PC-9 (cell line): ENCODE data around the gene RALGAPA2. TPM values are rescaled to one million over a fixed set of nuclear protein-coding genes. Genes with fewer than 3 reads are reported as not detected.
A peak's percentile ranks its signal among the peaks of the same experiment; 100 is the strongest.

Experiments
- BruUV-seq: library from RNA; stranded (reverse); fragments of 400-500 nt; replicated peaks from 2 replicates; lab custom pipeline; 2021; lab: Mats Ljungman, UMichigan
- CTCF ChIA-PET: fragments of 300-600 bp; sonication (Branson Sonifier 250); formaldehyde crosslinking; loops from one replicate; lab custom pipeline; 2022; ENCODE audit warnings: antibody characterized with exemption; lab: Charles Lee
- POLR2A ChIA-PET: fragments of 300-600 bp; sonication (Branson Sonifier 250); formaldehyde crosslinking; loops from one replicate; lab custom pipeline; 2022; ENCODE audit warnings: antibody characterized with exemption; ENCODE audit not compliant: unreplicated experiment; lab: Charles Lee
- DNase-seq, 2 experiments: peaks; one replicate each; pipeline versions ENCODE4 v3.0.0 to v3.0.0-alpha.2; 2015 to 2022; ENCODE audit warnings: mixed read lengths in 1 of 2
- H2AFZ ChIP-seq: fragments of 200-600 bp; sonication (generic); 2 replicates; pipeline ENCODE4 v1.8.1; 2017; ENCODE audit warnings: antibody characterized with exemption
- H3F3A ChIP-seq: fragments of 200-600 bp; sonication (generic); 2 replicates; pipeline ENCODE4 v1.8.1; 2017; ENCODE audit warnings: antibody characterized with exemption, mild to moderate bottlenecking, low read depth; ENCODE audit not compliant: insufficient read depth
- H3K27ac ChIP-seq: fragments of 200-600 bp; sonication (generic); 2 replicates; pipeline ENCODE4 v1.6.1; 2016; ENCODE audit warnings: mixed run types
- H3K27me3 ChIP-seq: fragments of 200-600 bp; sonication (generic); 2 replicates; pipeline ENCODE4 v1.6.1; 2016; ENCODE audit warnings: low read depth, mixed run types; ENCODE audit not compliant: insufficient read depth
- H3K36me3 ChIP-seq: fragments of 200-600 bp; sonication (generic); 2 replicates; pipeline ENCODE4 v1.6.1; 2016; ENCODE audit warnings: low read depth, mixed run types
- H3K4me1 ChIP-seq: fragments of 200-600 bp; sonication (generic); replicated peaks from 2 replicates; pipeline ENCODE4 v1.6.1; 2016; ENCODE audit warnings: mixed run types; ENCODE audit not compliant: insufficient read depth
- H3K4me2 ChIP-seq: fragments of 200-600 bp; sonication (generic); 2 replicates; pipeline ENCODE4 v1.6.1; 2017; ENCODE audit warnings: mixed run types
- H3K4me3 ChIP-seq: fragments of 200-600 bp; sonication (generic); 2 replicates; pipeline ENCODE4 v1.6.1; 2016; ENCODE audit warnings: mixed run types
- H3K79me2 ChIP-seq: fragments of 200-600 bp; sonication (generic); 2 replicates; pipeline ENCODE4 v1.6.1; 2017; ENCODE audit warnings: low read depth, mixed run types
- H3K9me2 ChIP-seq: fragments of 200-600 bp; sonication (generic); 2 replicates; pipeline ENCODE4 v1.8.1; 2017; ENCODE audit warnings: mild to moderate bottlenecking; ENCODE audit not compliant: insufficient read depth
- H3K9me3 ChIP-seq: fragments of 200-600 bp; sonication (generic); 2 replicates; pipeline ENCODE4 v1.8.1; 2016; ENCODE audit warnings: low read depth; ENCODE audit not compliant: insufficient read depth
- H4K20me1 ChIP-seq: fragments of 200-600 bp; sonication (generic); 2 replicates; pipeline ENCODE4 v1.8.1; 2017; ENCODE audit not compliant: insufficient read depth
- CTCF ChIP-seq: fragments of 200-600 bp; sonication (generic); conservative IDR thresholded peaks from 2 replicates; pipeline ENCODE4 v1.6.1; 2017; ENCODE audit warnings: mixed run types, antibody characterized with exemption, mild to moderate bottlenecking, moderate library complexity
- EZH2 ChIP-seq: fragments of 200-600 bp; sonication (generic); IDR thresholded peaks from 2 replicates; pipeline ENCODE4 v1.8.0; 2017; ENCODE audit warnings: antibody characterized with exemption, low read depth
- intact Hi-C: fragments of 100-400 bp; cut with micrococcal nuclease; formaldehyde crosslinking; loops from one replicate; pipeline ENCODE4 v1.10.0; 2022; ENCODE audit not compliant: unreplicated experiment
- total RNA-seq: library from RNA; stranded (reverse); gene quantifications from 2 replicates; pipeline ENCODE4 v1.2.3, GENCODE V29; 2021

Gene RALGAPA2
- total RNA-seq, 1 experiment from 2014 or later = 28.7 TPM

GRCh38 chr20:20518263-20518662 is 194.2 kb downstream of the RALGAPA2 start:
- Histone ChIP-seq H4K20me1 (no peaks in the 10 kb centered on the region), H3K9me2 (no peaks in the 10 kb centered on the region), H2AFZ (no peak overlapping the region), H3K79me2 (no peaks in the 10 kb centered on the region), H3K27ac (peak overlapping the region; percentile 94), H3F3A (peaks cover 30% of the 10 kb centered on the region), H3K4me2 (no peak overlapping the region), H3K4me3 (no peak overlapping the region), H3K27me3 (no peaks in the 10 kb centered on the region), H3K9me3 (no peaks in the 10 kb centered on the region; the same call in 1 of the 2 replicates), H3K36me3 (no peaks in the 10 kb centered on the region), H3K4me1 (peaks cover 39% of the 10 kb centered on the region)
- intact Hi-C loops = no loop called here
- TF ChIP-seq EZH2 = no peak
- no peak for TF ChIP-seq CTCF
- ChIA-PET POLR2A (no interaction called here), CTCF (no interaction called here)
- BruUV-seq = no TSS peak
- no peak for DNase-seq

GRCh38 chr20:20517296-20517695 is 195.1 kb downstream of the RALGAPA2 start:
- Histone ChIP-seq H3K4me3 (no peak overlapping the region), H3K79me2 (no peaks in the 10 kb centered on the region), H3K9me3 (no peaks in the 10 kb centered on the region; the same call in 1 of the 2 replicates), H4K20me1 (no peaks in the 10 kb centered on the region), H3F3A (peaks cover 30% of the 10 kb centered on the region), H3K27me3 (no peaks in the 10 kb centered on the region), H3K4me1 (peaks cover 39% of the 10 kb centered on the region), H3K27ac (no peak overlapping the region), H3K4me2 (no peak overlapping the region), H3K9me2 (no peaks in the 10 kb centered on the region), H3K36me3 (0 out of 2 replicates have a peak, but pooled peaks cover 3% of the 10 kb centered on the region), H2AFZ (no peak overlapping the region)
- BruUV-seq = no TSS peak
- TF ChIP-seq EZH2 (no peak), CTCF (no peak)
- no peak for DNase-seq
- ChIA-PET POLR2A (no interaction called here), CTCF (no interaction called here)
- intact Hi-C loops = no loop called here

- no TSS peak for BruUV-seq
- H4K20me1 ChIP-seq = no peaks in the 10 kb centered on the region
- no peak for DNase-seq
- CTCF ChIA-PET = no interaction called here
- POLR2A ChIA-PET = no interaction called here
- no peaks in the 10 kb centered on the region for H3K79me2 ChIP-seq
- H3K27me3 ChIP-seq = no peaks in the 10 kb centered on the region
- no peak overlapping the region for H3K4me2 ChIP-seq
- H3K27ac ChIP-seq = no peak overlapping the region
- intact Hi-C loops = no loop called here
- no peaks in the 10 kb centered on the region; the same call in 1 of the 2 replicates for H3K9me3 ChIP-seq
- H3K9me2 ChIP-seq = no peaks in the 10 kb centered on the region
- peaks cover 6% of the 10 kb centered on the region for H3K4me1 ChIP-seq
- H3K36me3 ChIP-seq = 0 out of 2 replicates have a peak, but pooled peaks cover 5% of the 10 kb centered on the region
- H3F3A ChIP-seq = no peaks in the 10 kb centered on the region
- no peak overlapping the region for H2AFZ ChIP-seq
- TF ChIP-seq EZH2 (no peak), CTCF (no peak)
- no peak overlapping the region for H3K4me3 ChIP-seq
Observed at GRCh38 chr20:20513720-20514119, 198.7 kb downstream of the RALGAPA2 start.
